ENCODE measurements around the gene AOPEP. TPM values are rescaled to one million over a fixed set of nuclear protein-coding genes. Genes with fewer than 3 reads are reported as not detected.

The AOPEP gene
- total RNA-seq, 4 donors from 2014 or later = 149 to 306 (median 193) TPM

DNA sequence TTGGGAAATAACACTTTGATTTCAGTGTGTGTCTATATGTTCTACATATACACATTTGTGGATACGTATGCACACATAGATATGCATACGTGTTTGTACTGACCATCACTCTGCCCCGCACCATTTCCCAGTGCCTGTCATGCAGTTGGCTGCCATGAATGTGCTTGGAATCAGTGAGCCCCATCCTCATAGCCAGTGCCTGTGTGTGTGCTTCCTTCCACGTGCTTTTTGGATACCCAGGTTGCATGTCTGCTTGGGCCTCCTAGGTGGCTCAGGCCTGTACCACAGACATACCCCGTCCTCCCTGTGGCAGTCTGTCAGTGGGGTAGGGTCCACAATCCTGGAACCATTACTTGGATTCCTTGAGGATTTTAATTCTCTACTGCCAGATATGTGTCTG is 347.4 kb downstream of the AOPEP start:
- TF ChIP-seq POLR2A (IDR thresholded peaks at IDR 0.05) (no peak), EP300 (IDR thresholded peaks at IDR 0.05) (no peak), POLR2AphosphoS5 (IDR thresholded peaks at IDR 0.05) (no peak)
- TF ChIP-seq, protein P1, sequence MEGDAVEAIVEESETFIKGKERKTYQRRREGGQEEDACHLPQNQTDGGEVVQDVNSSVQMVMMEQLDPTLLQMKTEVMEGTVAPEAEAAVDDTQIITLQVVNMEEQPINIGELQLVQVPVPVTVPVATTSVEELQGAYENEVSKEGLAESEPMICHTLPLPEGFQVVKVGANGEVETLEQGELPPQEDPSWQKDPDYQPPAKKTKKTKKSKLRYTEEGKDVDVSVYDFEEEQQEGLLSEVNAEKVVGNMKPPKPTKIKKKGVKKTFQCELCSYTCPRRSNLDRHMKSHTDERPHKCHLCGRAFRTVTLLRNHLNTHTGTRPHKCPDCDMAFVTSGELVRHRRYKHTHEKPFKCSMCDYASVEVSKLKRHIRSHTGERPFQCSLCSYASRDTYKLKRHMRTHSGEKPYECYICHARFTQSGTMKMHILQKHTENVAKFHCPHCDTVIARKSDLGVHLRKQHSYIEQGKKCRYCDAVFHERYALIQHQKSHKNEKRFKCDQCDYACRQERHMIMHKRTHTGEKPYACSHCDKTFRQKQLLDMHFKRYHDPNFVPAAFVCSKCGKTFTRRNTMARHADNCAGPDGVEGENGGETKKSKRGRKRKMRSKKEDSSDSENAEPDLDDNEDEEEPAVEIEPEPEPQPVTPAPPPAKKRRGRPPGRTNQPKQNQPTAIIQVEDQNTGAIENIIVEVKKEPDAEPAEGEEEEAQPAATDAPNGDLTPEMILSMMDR (IDR thresholded peaks at IDR 0.05) = no peak
- 84% methylated on average over 5 of the region's 5 CpGs for WGBS
- Histone ChIP-seq H3K4me3 (no peak overlapping the region), H3K27ac (no peak overlapping the region), H3K27me3 (no peaks in the 10 kb centered on the region), H3K4me1 (peaks cover 63% of the 10 kb centered on the region), H3K36me3 (peaks cover 31% of the 10 kb centered on the region), H3K9me3 (no peaks in the 10 kb centered on the region)
- DNase-seq (ENCODE audit: low spot score in 2 of 2) = no peak

DNA sequence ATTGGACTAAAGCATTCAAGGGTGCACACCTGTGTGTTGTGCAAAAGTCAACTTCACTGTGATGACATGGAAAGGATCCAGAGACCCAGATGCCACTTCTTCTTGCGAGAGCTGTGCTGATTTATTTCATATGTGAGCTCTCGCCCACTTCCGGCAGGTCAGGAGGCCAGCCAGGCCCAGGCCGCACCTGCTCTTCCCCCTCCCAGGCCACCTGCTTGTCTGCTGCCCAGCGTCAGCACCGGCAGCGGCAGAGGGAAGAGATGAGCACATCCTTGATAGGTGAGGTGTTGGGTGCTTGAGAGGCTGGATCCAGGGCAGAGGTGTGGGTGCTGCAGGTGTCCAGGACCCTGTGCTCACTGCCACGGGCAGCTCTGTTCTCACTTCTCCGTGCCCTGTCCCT is 348.1 kb downstream of the AOPEP start:
- no peak overlapping the region for H3K27ac ChIP-seq
- no peaks in the 10 kb centered on the region for H3K27me3 ChIP-seq
- no peak overlapping the region for H3K4me3 ChIP-seq
- peak in 1 of 2 donors; percentile 41 for DNase-seq (ENCODE audit: low spot score in 2 of 2)
- no peaks in the 10 kb centered on the region for H3K9me3 ChIP-seq
- 78% methylated on average over 9 of the region's 9 CpGs for WGBS
- H3K36me3 ChIP-seq = peaks cover 32% of the 10 kb centered on the region
- TF ChIP-seq POLR2AphosphoS5 (IDR thresholded peaks at IDR 0.05) = no peak
- TF ChIP-seq EP300 (IDR thresholded peaks at IDR 0.05) = no peak
- TF ChIP-seq, protein P1 (IDR thresholded peaks at IDR 0.05) = no peak
- TF ChIP-seq POLR2A (IDR thresholded peaks at IDR 0.05) = no peak
- H3K4me1 ChIP-seq = peaks cover 61% of the 10 kb centered on the region

DNA sequence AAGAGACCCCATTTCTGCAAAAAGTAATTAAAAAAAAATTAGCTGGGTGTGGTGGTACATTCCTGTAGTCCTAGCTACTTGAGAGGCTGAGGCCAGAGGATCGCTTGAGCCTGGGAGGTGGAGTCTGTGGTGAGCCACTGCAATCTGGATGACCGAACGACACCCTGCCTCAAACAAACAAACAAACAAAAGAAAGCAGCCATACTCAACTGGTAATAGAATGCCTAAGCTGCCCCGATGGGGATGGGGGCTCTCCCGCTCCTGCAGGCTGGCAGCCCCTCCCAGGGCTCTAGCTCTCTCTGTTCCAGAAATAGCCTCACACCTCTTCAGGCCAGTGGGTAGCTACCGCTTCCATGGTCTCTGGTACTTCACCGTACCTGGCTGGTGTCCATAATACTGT is 349.2 kb downstream of the AOPEP start:
- peak in 1 of 2 donors; percentile 32 for DNase-seq (ENCODE audit: low spot score in 2 of 2)
- Histone ChIP-seq H3K36me3 (peaks cover 37% of the 10 kb centered on the region), H3K4me3 (no peak overlapping the region), H3K27ac (no peak overlapping the region), H3K4me1 (peaks cover 54% of the 10 kb centered on the region), H3K27me3 (no peaks in the 10 kb centered on the region), H3K9me3 (no peaks in the 10 kb centered on the region)
- 91% methylated on average over 7 of the region's 7 CpGs for WGBS
- TF ChIP-seq EP300 (IDR thresholded peaks at IDR 0.05) (no peak), POLR2A (IDR thresholded peaks at IDR 0.05) (no peak), POLR2AphosphoS5 (IDR thresholded peaks at IDR 0.05) (no peak)
- TF ChIP-seq, protein P1 (IDR thresholded peaks at IDR 0.05) = no peak

DNA sequence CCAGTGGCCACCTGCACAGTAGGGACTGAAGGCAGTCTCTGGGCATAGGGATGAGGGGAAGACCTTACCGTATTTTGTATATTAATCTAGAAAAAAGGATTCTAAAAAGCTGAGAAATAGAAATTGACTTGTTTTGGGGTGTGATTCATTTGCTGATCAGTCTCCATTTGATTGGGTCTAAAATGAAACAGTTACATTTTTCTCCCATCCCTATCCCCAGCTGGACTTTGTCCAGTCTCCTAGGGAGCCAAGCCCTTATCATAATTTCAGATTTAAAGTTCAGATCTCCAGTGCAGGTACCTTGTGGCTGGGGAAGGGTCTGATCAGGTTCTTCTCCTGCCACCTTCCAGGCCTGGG is 350.2 kb downstream of the AOPEP start:
- peak overlapping the region; percentile 7 for H3K27ac ChIP-seq
- no peaks in the 10 kb centered on the region for H3K27me3 ChIP-seq
- no peaks in the 10 kb centered on the region for H3K9me3 ChIP-seq
- H3K4me1 ChIP-seq = peaks cover 45% of the 10 kb centered on the region
- DNase-seq (ENCODE audit: low spot score in 2 of 2) = no peak
- no peak overlapping the region for H3K4me3 ChIP-seq
- 75% methylated on average over 1 of the region's 1 CpG for WGBS
- TF ChIP-seq POLR2A (IDR thresholded peaks at IDR 0.05) (no peak), POLR2AphosphoS5 (IDR thresholded peaks at IDR 0.05) (no peak), EP300 (IDR thresholded peaks at IDR 0.05) (no peak)
- TF ChIP-seq, protein P1 (IDR thresholded peaks at IDR 0.05) = no peak
- H3K36me3 ChIP-seq = peaks cover 41% of the 10 kb centered on the region

DNA sequence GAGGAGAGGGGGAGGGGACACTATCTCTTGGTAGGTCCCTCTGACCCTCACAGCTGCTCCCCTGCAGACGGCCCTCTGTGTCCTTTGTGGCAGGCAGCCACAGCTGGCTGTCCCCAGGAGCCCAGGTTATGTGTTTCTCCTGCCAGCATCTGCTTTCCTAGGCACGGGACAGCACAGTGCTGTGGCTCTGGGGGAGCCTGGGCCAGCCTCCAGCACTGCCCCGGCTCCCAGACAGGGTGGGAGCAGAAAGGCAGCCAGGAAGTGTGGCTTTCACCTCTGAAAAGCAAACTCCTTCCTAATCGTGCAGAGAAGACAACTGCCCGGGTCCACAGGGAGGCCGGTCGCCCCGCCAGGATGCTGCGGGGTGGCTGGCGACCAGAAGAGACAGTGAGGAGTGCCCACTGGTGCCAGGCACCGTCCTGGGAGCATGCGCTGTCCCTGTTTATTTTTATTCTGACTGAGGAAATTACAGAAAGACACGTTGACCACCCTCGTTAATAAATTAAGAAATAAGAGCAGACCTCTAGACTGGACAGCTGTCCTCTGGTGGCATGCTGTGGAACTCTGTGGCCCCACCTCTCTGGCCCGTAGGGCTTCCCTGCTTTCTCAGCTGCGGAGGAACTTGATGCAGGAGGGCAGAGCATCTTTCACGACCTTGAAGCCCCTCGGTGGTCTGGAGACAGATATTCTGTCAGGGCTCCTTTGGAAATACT is 350.7 kb downstream of the AOPEP start:
- Histone ChIP-seq H3K4me1 (peaks cover 42% of the 10 kb centered on the region), H3K9me3 (no peaks in the 10 kb centered on the region), H3K27me3 (no peaks in the 10 kb centered on the region), H3K36me3 (peaks cover 46% of the 10 kb centered on the region), H3K27ac (peak overlapping the region; percentile 7), H3K4me3 (no peak overlapping the region)
- TF ChIP-seq EP300 (IDR thresholded peaks at IDR 0.05) (no peak), POLR2A (IDR thresholded peaks at IDR 0.05) (no peak), POLR2AphosphoS5 (IDR thresholded peaks at IDR 0.05) (no peak)
- TF ChIP-seq, protein P1 (IDR thresholded peaks at IDR 0.05) = no peak
- DNase-seq (ENCODE audit: low spot score in 2 of 2) = peak; percentile 44 to 60
- WGBS = 73% methylated on average over 18 of the region's 18 CpGs

Data from suprapubic skin (tissue), 4 donors.